Right lobe of liver (tissue), 6 donors: ENCODE measurements around the gene AARS2. TPM values are rescaled to one million over a fixed set of nuclear protein-coding genes. Genes with fewer than 3 reads are reported as not detected.
"Not testable (repeated sequence)": the region's sequence is repeated elsewhere in the genome, so short reads cannot be mapped to it uniquely, and the experiment has no call there.

ENCODE experiments used
- ATAC-seq, 4 donors: fragments of 200-7000 bp; cut with Tn5 transposase; one replicate each; pipeline ENCODE4 v1.9.1; 2020; ENCODE audit warnings: mild to moderate bottlenecking in 4 of 4, moderate library complexity in 4 of 4
- DNase-seq, 3 donors: peaks; one replicate each; pipeline ENCODE4 v3.0.0-alpha.2; 2020
- H3K27ac ChIP-seq, 3 donors: fragments of 200-600 bp; one replicate each; pipeline ENCODE4 v1.8.0; 2022
- H3K27me3 ChIP-seq, 2 donors: fragments of 200-600 bp; one replicate each; pipeline ENCODE4 v1.8.0; 2022
- H3K36me3 ChIP-seq, 4 donors: fragments of 200-600 bp; sonication (generic) in 1 of 4; one replicate each; pipeline versions ENCODE4 v1.5.1 to v1.8.0; 2017 to 2022; ENCODE audit warnings: control low read depth in 1 of 4
- H3K4me1 ChIP-seq, 4 donors: fragments of 200-600 bp; sonication (generic) in 1 of 4; one replicate each; pipeline versions ENCODE4 v1.5.1 to v1.8.0; 2017 to 2022; ENCODE audit warnings: control low read depth in 1 of 4
- H3K4me3 ChIP-seq, 3 donors: fragments of 200-600 bp; one replicate each; pipeline ENCODE4 v1.8.0; 2022
- H3K9me3 ChIP-seq, 4 donors: fragments of 200-600 bp; sonication (generic) in 1 of 4; one replicate each; pipeline versions ENCODE4 v1.5.1 to v1.8.0; 2017 to 2022; ENCODE audit warnings: control low read depth in 1 of 4
- CTCF ChIP-seq, 4 donors: fragments of 200-600 bp in 3 of 4; fragments of 450-650 bp in 1 of 4; IDR thresholded peaks; one replicate each; pipeline versions ENCODE4 v1.5.1 to v1.8.0; 2016 to 2022; ENCODE audit warnings: antibody characterized with exemption in 4 of 4, mild to moderate bottlenecking in 2 of 4
- POLR2A ChIP-seq: fragments of 450-650 bp; IDR thresholded peaks from one replicate; pipeline ENCODE4 v1.6.1; 2017; ENCODE audit warnings: antibody characterized with exemption, mild to moderate bottlenecking
- WGBS: methylation state at CpG from one replicate; pipeline ENCODE4 v1.1.6; 2018; ENCODE audit warnings: low coverage, low lambda C conversion rate; ENCODE audit not compliant: insufficient coverage; ENCODE audit errors: missing lambda C conversion rate; 5-methylcytosine and 5-hydroxymethylcytosine counted together
- intact Hi-C, 2 donors: fragments of 100-400 bp; cut with DNase I; formaldehyde crosslinking; loops; one replicate each; pipeline versions ENCODE4 v1.11.2 to v1.14.1; 2022
- total RNA-seq, 6 experiments: library from RNA; depleted of rRNA in 2 of 6; stranded (reverse); fragments of >200 nt in 2 of 6; fragmentation: NEBNext Ultra II Directional in 3 of 6; extraction: Animal tissue kit (Norgen Biotek cat#: 25700) in 3 of 6; gene quantifications; one replicate each; pipeline versions ENCODE4 v1.1.0 to v1.2.4, GENCODE V29; 2016 to 2023
- donor health status: DM: no; HTN: yes; CAD: no.
- donor health status: DM: no; HTN: no; CAD: no.
- donor health status: DM: no; HTN: no; CAD: no.
- donor health status: DM: no; HTN: yes; CAD: no.
- donor health status: DM: no; HTN: yes; CAD: no.

AARS2 gene
- total RNA-seq, 6 experiments from 2014 or later = 5.5 to 9.8 (median 7.0) TPM

- ATAC-seq (no peak), DNase-seq (no peak)
- no peaks in the 10 kb centered on the region for H3K9me3 ChIP-seq
- H3K4me3 ChIP-seq = no peak overlapping the region
- H3K4me1 ChIP-seq = peaks cover 0 to 7% (median 0%) of the 10 kb centered on the region in 4 donors
- H3K27ac ChIP-seq = no peak overlapping the region
- intact Hi-C loops = no loop called here
- no peaks in the 10 kb centered on the region for H3K27me3 ChIP-seq
- TF ChIP-seq POLR2A (no peak), CTCF (IDR thresholded peaks at IDR 0.05) (no peak)
- WGBS = 77% methylated on average over 4 of the region's 4 CpGs
- no peaks in the 10 kb centered on the region for H3K36me3 ChIP-seq
These were observed 42.5 kb upstream of the AARS2 start for GRCh38 chr6:44355640-44356039.

- no peak for DNase-seq
- no peak overlapping the region for H3K4me3 ChIP-seq
- TF ChIP-seq CTCF (IDR thresholded peaks at IDR 0.05) (no peak), POLR2A (no peak)
- intact Hi-C loops = no loop called here
- H3K4me1 ChIP-seq = peaks cover 0 to 15% (median 2%) of the 10 kb centered on the region in 4 donors
- no peak overlapping the region for H3K27ac ChIP-seq
- no peaks in the 10 kb centered on the region for H3K36me3 ChIP-seq
- no peaks in the 10 kb centered on the region for H3K9me3 ChIP-seq
- no peaks in the 10 kb centered on the region for H3K27me3 ChIP-seq
- 56% methylated on average over 1 of the region's 2 CpGs for WGBS
- no peak for ATAC-seq
These were observed 40.2 kb upstream of the AARS2 start for GRCh38 chr6:44353336-44353735.

GRCh38 chr6:44352259-44352658 lies 39.1 kb upstream of the AARS2 start:
- intact Hi-C loops = no loop called here
- ATAC-seq (no peak), DNase-seq (no peak)
- TF ChIP-seq POLR2A = no peak
- TF ChIP-seq CTCF (IDR thresholded peaks at IDR 0.05) = no peak
- H3K4me3 ChIP-seq = no peak overlapping the region
- 36% methylated on average over 2 of the region's 4 CpGs for WGBS
- H3K27me3 ChIP-seq = no peaks in the 10 kb centered on the region
- no peaks in the 10 kb centered on the region for H3K9me3 ChIP-seq
- no peak overlapping the region for H3K27ac ChIP-seq
- H3K36me3 ChIP-seq = no peaks in the 10 kb centered on the region
- peaks cover 0 to 15% (median 2%) of the 10 kb centered on the region in 4 donors for H3K4me1 ChIP-seq

- peak overlapping the region in 2 of 3 donors; percentile 46 to 78 for H3K27ac ChIP-seq
These were observed 37.5 kb upstream of the AARS2 start for GRCh38 chr6:44350650-44350994.

GRCh38 chr6:44349904-44350649 lies 36.9 kb upstream of the AARS2 start:
- no peak for TF ChIP-seq CTCF (IDR thresholded peaks at IDR 0.05)
- TF ChIP-seq POLR2A = no peak
- Histone ChIP-seq H3K27me3 (no peaks in the 10 kb centered on the region), H3K27ac (peak overlapping the region in 2 of 3 donors; percentile 46 to 78), H3K36me3 (no peaks in the 10 kb centered on the region), H3K9me3 (no peaks in the 10 kb centered on the region), H3K4me3 (peak overlapping the region in 1 of 3 donors; percentile 8), H3K4me1 (peaks cover 0 to 15% (median 2%) of the 10 kb centered on the region in 4 donors)
- peak in 1 of 3 donors; percentile 61 for DNase-seq
- ATAC-seq = peak; percentile 94 to 97 (median 96)
- 37% methylated on average over 6 of the region's 6 CpGs for WGBS
- intact Hi-C loops = loop anchor here in 1 of 2 donors (10.0 kb wide), 1 partner anchor 185 kb away; no protein-coding TSS in a partner anchor

More at GRCh38 chr6:44350650-44350994, 37.5 kb upstream of the AARS2 start:
- H3K4me1 ChIP-seq = peaks cover 0 to 15% (median 2%) of the 10 kb centered on the region in 4 donors
- ATAC-seq = peak in 2 of 4 donors; percentile 50 to 53
- intact Hi-C loops, DNase-seq, H3K9me3 ChIP-seq, H3K36me3 ChIP-seq, H3K27me3 ChIP-seq: not testable (repeated sequence)
- WGBS = 27% methylated on average over 3 of the region's 4 CpGs
- H3K4me3 ChIP-seq = peak overlapping the region in 1 of 3 donors; percentile 8

GRCh38 chr6:44346818-44347217 lies 33.7 kb upstream of the AARS2 start:
- H3K4me3 ChIP-seq, ATAC-seq, H3K27ac ChIP-seq, H3K36me3 ChIP-seq, DNase-seq, H3K27me3 ChIP-seq, H3K9me3 ChIP-seq: not testable (repeated sequence)
- intact Hi-C loops = loop anchor here in 1 of 2 donors (10.0 kb wide), 1 partner anchor 182 kb away; no protein-coding TSS in a partner anchor
- WGBS = 74% methylated on average over 4 of the region's 4 CpGs
- peaks cover 0 to 22% (median 2%) of the 10 kb centered on the region in 4 donors for H3K4me1 ChIP-seq
